HL-60 (cell line): Measurements from ENCODE around the gene RNU6-9.

ENCODE experiments used
- DNase-seq, 2 experiments: peaks; one replicate each; pipeline ENCODE4 v3.0.0-alpha.2; 2010 to 2020; ENCODE audit warnings: low read depth in 1 of 2, low spot score in 1 of 2
- H3K27ac ChIP-seq: fragments of 250-450 bp; sonication (Bioruptor Pico); replicated peaks from 2 replicates; pipeline ENCODE4 v1.5.1; 2020; ENCODE audit warnings: mild to moderate bottlenecking, moderate library complexity
- H3K27me3 ChIP-seq: fragments of 250-450 bp; sonication (Bioruptor Pico); 2 replicates; pipeline ENCODE4 v1.5.1; 2021; ENCODE audit warnings: mild to moderate bottlenecking, moderate library complexity; ENCODE audit not compliant: insufficient read depth, poor library complexity, severe bottlenecking
- H3K4me3 ChIP-seq: replicated peaks from 2 replicates; pipeline ENCODE4 v1.5.1; 2011; ENCODE audit warnings: mild to moderate bottlenecking, control low read depth, low read length; ENCODE audit not compliant: insufficient read depth
- CTCF ChIP-seq: IDR thresholded peaks from one replicate; pipeline ENCODE4 v1.5.1; 2011; ENCODE audit warnings: low read length, control low read depth, inconsistent platforms; ENCODE audit not compliant: insufficient read depth
- GABPA ChIP-seq: IDR thresholded peaks from 2 replicates; pipeline ENCODE4 v1.6.1; 2012; ENCODE audit warnings: low read depth
- POLR2AphosphoS5 ChIP-seq: IDR thresholded peaks from 2 replicates; pipeline ENCODE4 v1.6.1; 2012; ENCODE audit warnings: low read depth
- SPI1 ChIP-seq: IDR thresholded peaks from 2 replicates; pipeline ENCODE4 v1.6.1; 2012; ENCODE audit warnings: low read depth, mild to moderate bottlenecking, borderline replicate concordance
- TF ChIP-seq, protein P1 (sequence below): IDR thresholded peaks from 2 replicates; pipeline ENCODE4 v1.6.1; 2012; ENCODE audit warnings: low read depth; ENCODE audit not compliant: insufficient replicate concordance

RNU6-9 gene

DNA sequence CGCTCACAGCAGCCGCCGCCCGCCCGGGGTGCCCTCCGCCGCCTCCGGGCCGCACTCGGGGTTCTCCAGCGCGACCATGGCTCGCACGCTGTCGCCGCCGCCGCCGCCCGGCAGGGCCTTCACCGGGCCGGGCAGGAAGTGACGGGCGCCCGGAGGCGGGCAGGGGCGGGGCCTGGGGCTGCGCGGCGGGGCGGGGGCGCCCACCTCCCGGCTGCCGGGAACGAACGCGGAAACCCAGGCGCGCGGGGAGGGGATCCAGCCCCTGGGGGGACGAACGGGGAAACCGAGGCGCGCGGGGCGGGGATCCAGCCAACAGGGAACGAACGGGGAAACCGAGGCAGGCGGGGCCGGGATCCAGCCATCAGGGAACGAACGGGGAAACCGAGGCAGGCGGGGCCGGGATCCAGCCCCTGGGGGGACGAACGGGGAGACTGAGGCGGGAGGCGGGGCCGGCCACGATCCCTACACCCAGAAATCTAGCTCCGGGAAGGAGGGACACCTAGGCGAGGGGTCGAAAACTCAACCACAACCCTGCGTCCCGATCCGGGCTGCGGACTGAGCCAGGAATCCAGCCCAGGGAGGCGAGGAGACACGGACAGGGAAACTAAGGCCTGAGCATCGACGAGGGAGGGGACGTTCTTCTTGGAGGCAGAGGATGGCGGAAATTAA, 19.9 kb downstream of the RNU6-9 start, which contains the start of gene R3HDM4:
Gene R3HDM4, minus strand, starts transcription at position 140 of the 669 bp plus-strand sequence. Its CDS starts 62 bp downstream, at position 78.
- TF ChIP-seq POLR2AphosphoS5 (peak; percentile 46; the same call in 1 of the 2 replicates), CTCF (no peak)
- Histone ChIP-seq H3K27me3 (peaks cover 17% of the 10 kb centered on the region), H3K4me3 (peak within 1 kb of the TSS; percentile 89), H3K27ac (peak within 1 kb of the TSS; percentile 76)
- DNase-seq = peak in 1 of 2 experiments; percentile 60

DNA sequence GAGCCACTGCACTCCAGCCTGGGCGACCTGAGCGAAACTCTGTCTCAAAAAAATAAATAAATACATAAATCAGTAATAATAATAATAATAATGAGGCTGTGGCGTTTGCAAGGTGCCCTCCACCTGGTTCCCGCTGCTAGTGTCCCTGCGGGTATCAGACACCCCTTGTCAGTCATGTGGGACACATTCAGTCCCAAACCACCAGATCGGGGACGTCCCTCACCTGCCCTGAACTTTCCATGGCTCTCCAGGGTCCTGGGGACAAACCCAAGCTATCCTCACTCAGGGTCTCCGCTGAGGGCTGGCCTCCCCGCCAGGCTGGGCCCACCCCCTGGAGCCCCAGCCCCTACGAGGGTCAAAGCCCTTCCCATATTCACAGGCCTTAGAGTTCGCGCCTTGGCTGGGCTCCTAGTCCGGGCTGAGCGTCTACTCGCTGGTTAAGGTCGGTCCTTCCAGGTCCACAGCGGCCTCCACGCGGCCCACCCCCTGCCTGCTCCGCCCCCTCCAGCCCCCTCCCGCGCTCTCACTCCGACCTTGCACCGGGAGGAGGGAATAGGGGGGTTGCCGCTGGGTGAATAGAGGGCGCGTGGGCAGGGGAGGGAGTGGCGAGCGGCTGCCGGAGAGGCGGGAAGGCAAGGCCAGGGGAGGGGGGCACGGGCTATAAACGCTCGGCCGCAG, 23.5 kb downstream of the RNU6-9 start:
- Histone ChIP-seq H3K27me3 (peaks cover 37% of the 10 kb centered on the region), H3K27ac (no peak overlapping the region), H3K4me3 (no peak overlapping the region)
- no peak for DNase-seq
- TF ChIP-seq SPI1 (no peak), POLR2AphosphoS5 (no peak), CTCF (no peak), GABPA (no peak)
- TF ChIP-seq, protein P1, sequence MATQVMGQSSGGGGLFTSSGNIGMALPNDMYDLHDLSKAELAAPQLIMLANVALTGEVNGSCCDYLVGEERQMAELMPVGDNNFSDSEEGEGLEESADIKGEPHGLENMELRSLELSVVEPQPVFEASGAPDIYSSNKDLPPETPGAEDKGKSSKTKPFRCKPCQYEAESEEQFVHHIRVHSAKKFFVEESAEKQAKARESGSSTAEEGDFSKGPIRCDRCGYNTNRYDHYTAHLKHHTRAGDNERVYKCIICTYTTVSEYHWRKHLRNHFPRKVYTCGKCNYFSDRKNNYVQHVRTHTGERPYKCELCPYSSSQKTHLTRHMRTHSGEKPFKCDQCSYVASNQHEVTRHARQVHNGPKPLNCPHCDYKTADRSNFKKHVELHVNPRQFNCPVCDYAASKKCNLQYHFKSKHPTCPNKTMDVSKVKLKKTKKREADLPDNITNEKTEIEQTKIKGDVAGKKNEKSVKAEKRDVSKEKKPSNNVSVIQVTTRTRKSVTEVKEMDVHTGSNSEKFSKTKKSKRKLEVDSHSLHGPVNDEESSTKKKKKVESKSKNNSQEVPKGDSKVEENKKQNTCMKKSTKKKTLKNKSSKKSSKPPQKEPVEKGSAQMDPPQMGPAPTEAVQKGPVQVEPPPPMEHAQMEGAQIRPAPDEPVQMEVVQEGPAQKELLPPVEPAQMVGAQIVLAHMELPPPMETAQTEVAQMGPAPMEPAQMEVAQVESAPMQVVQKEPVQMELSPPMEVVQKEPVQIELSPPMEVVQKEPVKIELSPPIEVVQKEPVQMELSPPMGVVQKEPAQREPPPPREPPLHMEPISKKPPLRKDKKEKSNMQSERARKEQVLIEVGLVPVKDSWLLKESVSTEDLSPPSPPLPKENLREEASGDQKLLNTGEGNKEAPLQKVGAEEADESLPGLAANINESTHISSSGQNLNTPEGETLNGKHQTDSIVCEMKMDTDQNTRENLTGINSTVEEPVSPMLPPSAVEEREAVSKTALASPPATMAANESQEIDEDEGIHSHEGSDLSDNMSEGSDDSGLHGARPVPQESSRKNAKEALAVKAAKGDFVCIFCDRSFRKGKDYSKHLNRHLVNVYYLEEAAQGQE = no peak

GRCh38 chr19:917323-918151, 24.3 kb downstream of the RNU6-9 start, which contains the start of gene KISS1R:
KISS1R (plus strand) TSS chr19:917333; CDS start chr19:917503, 170 bp downstream.
- Histone ChIP-seq H3K4me3 (no peak within 1 kb of the TSS), H3K27me3 (peaks cover 37% of the 10 kb centered on the region), H3K27ac (no peak within 1 kb of the TSS)
- no peak for TF ChIP-seq POLR2AphosphoS5
- no peak for TF ChIP-seq CTCF
- TF ChIP-seq GABPA = no peak
- TF ChIP-seq, protein P1 = no peak
- DNase-seq = no peak
